Esophagus squamous epithelium (tissue), 5 donors: Measurements from ENCODE around the gene CD164L2. TPM values are rescaled to one million over a fixed set of nuclear protein-coding genes. Genes with fewer than 3 reads are reported as not detected.

Experiments
- DNase-seq: peaks from one replicate; lab custom pipeline; 2025; lab: John Stamatoyannopoulos, UW
- H3K27ac ChIP-seq, 4 donors: fragments of 200-600 bp; sonication (generic); one replicate each; pipeline ENCODE4 v1.5.1; 2016 to 2019; ENCODE audit warnings: mild to moderate bottlenecking in 1 of 4
- H3K27me3 ChIP-seq, 4 donors: fragments of 200-600 bp; sonication (generic); 1 replicate in 3 of 4; 2 replicates in 1 of 4; pipeline versions ENCODE4 v1.5.1 to v1.6.0; 2017 to 2021; ENCODE audit warnings: antibody characterized with exemption in 1 of 4
- H3K36me3 ChIP-seq, 3 donors: fragments of 200-600 bp; sonication (generic); one replicate each; pipeline ENCODE4 v1.5.1; 2016 to 2019
- H3K4me1 ChIP-seq, 3 donors: fragments of 200-600 bp; sonication (generic); one replicate each; pipeline ENCODE4 v1.5.1; 2017 to 2019
- H3K4me3 ChIP-seq, 4 donors: fragments of 200-600 bp; sonication (generic); 1 replicate in 3 of 4; 2 replicates in 1 of 4; pipeline ENCODE4 v1.5.1; 2016 to 2019; ENCODE audit warnings: mild to moderate bottlenecking in 2 of 4, moderate library complexity in 1 of 4
- H3K9me3 ChIP-seq, 3 donors: fragments of 200-600 bp; sonication (generic); one replicate each; pipeline ENCODE4 v1.5.1; 2016 to 2019
- CTCF ChIP-seq, 6 experiments: fragments of 450-650 bp in 4 of 6; fragments of 200-600 bp in 2 of 6; sonication (generic) in 2 of 6; IDR thresholded peaks; one replicate each; pipeline ENCODE4 v1.5.1; 2016 to 2019; ENCODE audit warnings: antibody characterized with exemption in 6 of 6, mild to moderate bottlenecking in 4 of 6, moderate library complexity in 4 of 6
- POLR2A ChIP-seq, 4 donors: fragments of 450-650 bp; IDR thresholded peaks; one replicate each; pipeline ENCODE4 v1.6.1; 2017; ENCODE audit warnings: antibody characterized with exemption in 4 of 4, mild to moderate bottlenecking in 4 of 4, moderate library complexity in 3 of 4
- WGBS, 2 donors: methylation state at CpG; one replicate each; pipeline ENCODE4 v1.1.5; 2018; 5-methylcytosine and 5-hydroxymethylcytosine counted together
- intact Hi-C: fragments of 100-400 bp; cut with DNase I; formaldehyde crosslinking; loops from one replicate; pipeline ENCODE4 v1.15.0; 2022
- total RNA-seq, 4 donors: library from RNA; depleted of rRNA; stranded (reverse); fragments of >200 nt; gene quantifications; one replicate each; pipeline ENCODE4 v1.1.0, GENCODE V29; 2016
- donor health status: DM: yes; HTN: yes; CAD: no.

The CD164L2 gene
- total RNA-seq, 4 donors from 2014 or later = 4.8 to 15.4 (median 6.5) TPM

DNA sequence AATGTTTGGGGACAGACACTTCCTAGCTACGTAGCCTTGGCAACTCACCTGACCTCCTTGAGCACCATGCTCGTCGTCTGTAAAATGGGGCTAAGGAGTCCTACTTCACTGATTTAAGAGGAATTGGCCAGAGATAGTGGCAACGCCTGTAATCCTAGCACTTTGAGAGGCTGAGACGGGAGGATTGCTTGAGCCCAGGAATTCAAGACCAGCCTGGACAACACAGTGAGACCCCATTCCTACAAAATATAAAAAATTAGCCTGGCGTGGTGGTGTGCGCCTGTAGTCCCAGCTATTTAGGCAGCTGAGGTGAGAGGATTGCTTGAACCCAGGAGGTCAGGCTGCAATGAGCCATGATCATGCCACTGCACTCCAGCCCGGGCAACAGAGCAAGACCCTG lies 36.8 kb downstream of the CD164L2 start:
- H3K4me1 ChIP-seq = peaks cover 34 to 88% (median 38%) of the 10 kb centered on the region in 3 donors
- intact Hi-C loops = no loop called here

GRCh38 chr1:27345272-27345671 lies 37.9 kb downstream of the CD164L2 start:
- 68 to 87% methylated on average over 2 to 3 of the region's 12 CpGs for WGBS, 2 donors
- Histone ChIP-seq H3K36me3 (peaks cover 0 to 26% (median 0%) of the 10 kb centered on the region in 3 donors), H3K27me3 (peaks cover 0 to 5% (median 0%) of the 10 kb centered on the region in 4 donors), H3K9me3 (no peaks in the 10 kb centered on the region), H3K27ac (peak overlapping the region in 1 of 4 donors; percentile 98), H3K4me3 (no peak overlapping the region), H3K4me1 (peaks cover 31 to 88% (median 33%) of the 10 kb centered on the region in 3 donors)
- DNase-seq = no peak
- TF ChIP-seq POLR2A (IDR thresholded peaks at IDR 0.05) (no peak), CTCF (IDR thresholded peaks at IDR 0.05) (no peak)
- intact Hi-C loops = no loop called here

More for the DNA sequence above, 36.8 kb downstream of the CD164L2 start:
- DNase-seq = no peak
- TF ChIP-seq CTCF (IDR thresholded peaks at IDR 0.05) = no peak
- no peak for TF ChIP-seq POLR2A (IDR thresholded peaks at IDR 0.05)
- H3K9me3 ChIP-seq = no peaks in the 10 kb centered on the region
- 93 to 96% methylated on average over 5 to 6 of the region's 8 CpGs for WGBS, 2 donors
- H3K4me3 ChIP-seq = no peak overlapping the region
- H3K27ac ChIP-seq = peak overlapping the region in 2 of 4 donors; percentile 74 to 98
- H3K36me3 ChIP-seq = peaks cover 0 to 37% (median 0%) of the 10 kb centered on the region in 3 donors
- H3K27me3 ChIP-seq = peaks cover 0 to 5% (median 0%) of the 10 kb centered on the region in 4 donors

GRCh38 chr1:27343639-27344025 lies 39.5 kb downstream of the CD164L2 start:
- intact Hi-C loops = no loop called here
- Histone ChIP-seq H3K4me3 (peak overlapping the region; percentile 53 to 69 (median 63)), H3K4me1 (peaks cover 17 to 82% (median 20%) of the 10 kb centered on the region in 3 donors), H3K9me3 (no peaks in the 10 kb centered on the region), H3K27me3 (no peaks in the 10 kb centered on the region), H3K27ac (peak overlapping the region; percentile 87 to 98 (median 92)), H3K36me3 (peaks cover 0 to 21% (median 0%) of the 10 kb centered on the region in 3 donors)
- 24 to 48% methylated on average over 5 of the region's 5 CpGs for WGBS, 2 donors
- TF ChIP-seq CTCF (IDR thresholded peaks at IDR 0.05) (no peak), POLR2A (IDR thresholded peaks at IDR 0.05) (no peak)
- DNase-seq = no peak

DNA sequence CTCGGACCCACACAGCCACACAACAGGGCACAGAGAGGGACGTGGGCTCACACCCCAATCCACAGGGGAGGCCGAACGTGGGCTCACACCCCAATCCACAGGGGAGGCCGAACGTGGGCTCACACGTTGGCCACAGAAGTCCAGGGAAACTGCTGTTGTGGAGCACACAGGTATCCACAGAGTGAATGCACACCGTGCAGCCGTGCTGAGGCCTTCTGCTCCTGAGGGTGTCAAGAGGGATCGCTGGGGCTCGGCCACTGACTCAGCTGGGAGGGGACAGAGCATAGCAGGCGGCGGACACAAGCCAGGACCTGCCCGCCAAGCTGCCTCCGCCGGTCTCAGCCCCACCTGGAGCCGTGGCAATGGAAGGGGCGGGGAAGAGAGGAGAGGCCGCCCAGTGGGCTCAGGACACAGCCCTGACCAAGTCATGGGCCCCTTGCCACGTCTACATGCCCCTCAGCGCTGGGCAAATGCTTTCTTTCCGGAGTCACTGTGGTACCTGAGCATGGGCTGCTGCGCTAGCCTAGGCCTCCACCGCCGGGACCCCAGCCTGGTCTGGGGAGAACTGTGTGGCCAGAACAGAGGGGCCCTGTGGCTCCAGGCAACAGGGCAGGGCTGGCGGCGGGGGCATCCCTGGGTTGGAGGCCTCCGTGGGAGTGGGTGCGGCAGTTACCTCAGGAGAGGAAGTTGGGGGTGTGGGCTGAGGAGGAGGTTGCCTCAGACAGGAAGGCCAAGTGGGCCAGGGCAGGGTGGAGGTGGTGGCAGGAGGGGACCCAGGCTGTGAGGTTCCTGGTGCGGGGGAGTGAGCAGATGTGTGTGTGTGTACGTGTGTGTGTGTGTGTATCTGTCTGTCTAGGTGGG lies 40.1 kb downstream of the CD164L2 start:
- intact Hi-C loops = no loop called here
- no peak for DNase-seq
- Histone ChIP-seq H3K27ac (peak overlapping the region; percentile 87 to 98 (median 92)), H3K36me3 (peaks cover 0 to 21% (median 0%) of the 10 kb centered on the region in 3 donors), H3K4me1 (peaks cover 14 to 76% (median 19%) of the 10 kb centered on the region in 3 donors), H3K9me3 (no peaks in the 10 kb centered on the region), H3K4me3 (peak overlapping the region; percentile 53 to 69 (median 63)), H3K27me3 (no peaks in the 10 kb centered on the region)
- peak in 2 of 4 donors; percentile 68 to 74 for TF ChIP-seq POLR2A (IDR thresholded peaks at IDR 0.05)
- TF ChIP-seq CTCF (IDR thresholded peaks at IDR 0.05) = no peak
- 14 to 31% methylated on average over 4 to 23 of the region's 31 CpGs for whole genome bisulfite sequencing, 2 donors

DNA sequence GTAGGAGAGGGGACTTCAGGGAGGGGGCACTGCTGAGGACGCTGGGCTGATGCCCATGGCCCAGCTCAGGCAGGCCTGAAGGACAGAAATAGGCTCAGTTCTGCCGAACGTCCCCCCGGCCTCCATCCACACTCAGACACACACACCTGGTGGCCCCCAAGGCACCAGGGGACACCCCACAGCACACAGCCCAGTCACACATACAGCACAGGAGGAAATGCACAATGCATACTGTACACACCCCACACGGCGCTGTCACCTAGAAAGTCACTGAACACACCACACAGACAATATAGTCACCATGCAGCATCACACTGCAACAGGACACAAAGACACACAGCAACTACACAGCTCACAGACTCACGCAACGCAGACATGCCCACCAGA lies 40.7 kb downstream of the CD164L2 start:
- intact Hi-C loops = no loop called here
- DNase-seq = no peak
- no peaks in the 10 kb centered on the region for H3K9me3 ChIP-seq
- TF ChIP-seq CTCF (IDR thresholded peaks at IDR 0.05) = no peak
- no peak for TF ChIP-seq POLR2A (IDR thresholded peaks at IDR 0.05)
- peak overlapping the region; percentile 53 to 69 (median 63) for H3K4me3 ChIP-seq
- H3K4me1 ChIP-seq = peaks cover 13 to 70% (median 19%) of the 10 kb centered on the region in 3 donors
- 15% methylated on average over 4 of the region's 8 CpGs; no CpG with 5 or more reads in 1 of the 2 donors for WGBS, 2 donors
- H3K36me3 ChIP-seq = peaks cover 0 to 25% (median 0%) of the 10 kb centered on the region in 3 donors
- no peaks in the 10 kb centered on the region for H3K27me3 ChIP-seq
- H3K27ac ChIP-seq = peak overlapping the region; percentile 87 to 98 (median 92)
